Gastrocnemius medialis (tissue), 4 donors: ENCODE measurements around the gene GART.
"Not testable (repeated sequence)": the region's sequence is repeated elsewhere in the genome, so short reads cannot be mapped to it uniquely, and the experiment has no call there.

Source experiments
- CTCF ChIP-seq, 5 experiments: fragments of 450-650 bp in 3 of 5; fragments of 200-600 bp in 2 of 5; sonication (generic) in 2 of 5; IDR thresholded peaks in 4 of 5; conservative IDR thresholded peaks in 1 of 5; 1 replicate in 4 of 5; 2 replicates in 1 of 5; pipeline ENCODE4 v1.5.1; 2016 to 2019; ENCODE audit warnings: antibody characterized with exemption in 5 of 5, mild to moderate bottlenecking in 3 of 5, moderate library complexity in 3 of 5
- POLR2A ChIP-seq, 2 donors: fragments of 450-650 bp; IDR thresholded peaks; one replicate each; pipeline ENCODE4 v1.6.1; 2017; ENCODE audit warnings: antibody characterized with exemption in 2 of 2, mild to moderate bottlenecking in 2 of 2, moderate library complexity in 2 of 2

GRCh38 chr21:33507003-33507402, 34.9 kb downstream of the GART start:
- TF ChIP-seq CTCF (IDR thresholded peaks at IDR 0.05 in 4 of 5, conservative IDR thresholded peaks at IDR 0.05 in 1 of 5); POLR2A (IDR thresholded peaks at IDR 0.05): not testable (repeated sequence)
